ENCODE measurements around the gene SUMO2.

GRCh38 chr17:75168998-75169397 is 13.8 kb downstream of the SUMO2 start:
- TF ChIP-seq EP300 (IDR thresholded peaks at IDR 0.05; ENCODE audit: low read depth in 2 of 2, low read length in 2 of 2), result no peak
- TF ChIP-seq EP300 (CRISPR knock-in tag; IDR thresholded peaks at IDR 0.05; ENCODE audit: borderline replicate concordance), result no peak
- no peak for TF ChIP-seq SRSF4 (IDR thresholded peaks at IDR 0.05; ENCODE audit: low read depth, low read length, poor library complexity, severe bottlenecking)
- TF ChIP-seq, protein P1, sequence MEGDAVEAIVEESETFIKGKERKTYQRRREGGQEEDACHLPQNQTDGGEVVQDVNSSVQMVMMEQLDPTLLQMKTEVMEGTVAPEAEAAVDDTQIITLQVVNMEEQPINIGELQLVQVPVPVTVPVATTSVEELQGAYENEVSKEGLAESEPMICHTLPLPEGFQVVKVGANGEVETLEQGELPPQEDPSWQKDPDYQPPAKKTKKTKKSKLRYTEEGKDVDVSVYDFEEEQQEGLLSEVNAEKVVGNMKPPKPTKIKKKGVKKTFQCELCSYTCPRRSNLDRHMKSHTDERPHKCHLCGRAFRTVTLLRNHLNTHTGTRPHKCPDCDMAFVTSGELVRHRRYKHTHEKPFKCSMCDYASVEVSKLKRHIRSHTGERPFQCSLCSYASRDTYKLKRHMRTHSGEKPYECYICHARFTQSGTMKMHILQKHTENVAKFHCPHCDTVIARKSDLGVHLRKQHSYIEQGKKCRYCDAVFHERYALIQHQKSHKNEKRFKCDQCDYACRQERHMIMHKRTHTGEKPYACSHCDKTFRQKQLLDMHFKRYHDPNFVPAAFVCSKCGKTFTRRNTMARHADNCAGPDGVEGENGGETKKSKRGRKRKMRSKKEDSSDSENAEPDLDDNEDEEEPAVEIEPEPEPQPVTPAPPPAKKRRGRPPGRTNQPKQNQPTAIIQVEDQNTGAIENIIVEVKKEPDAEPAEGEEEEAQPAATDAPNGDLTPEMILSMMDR (CRISPR knock-in tag; IDR thresholded peaks at IDR 0.05), result no peak

All from HepG2 (cell line).